Endothelial cell (in vitro differentiated cells): ENCODE measurements around the gene NBEA. TPM values are rescaled to one million over a fixed set of nuclear protein-coding genes. Genes with fewer than 3 reads are reported as not detected.

ENCODE experiments used
- DNase-seq: peaks from one replicate; pipeline ENCODE4 v3.0.0; 2021; ENCODE audit warnings: low spot score
- H3K27ac Mint-ChIP-seq: one replicate; pipeline ENCODE4 v1.8.0; 2021; ENCODE audit warnings: mixed read lengths, inconsistent platforms; ENCODE audit not compliant: unreplicated experiment
- H3K27me3 Mint-ChIP-seq: one replicate; pipeline ENCODE4 v1.8.0; 2021; ENCODE audit warnings: mild to moderate bottlenecking, moderate library complexity, mixed read lengths, inconsistent platforms; ENCODE audit not compliant: unreplicated experiment
- H3K36me3 Mint-ChIP-seq: one replicate; pipeline ENCODE4 v1.8.0; 2021; ENCODE audit warnings: mild to moderate bottlenecking, low read depth, mixed read lengths, inconsistent platforms; ENCODE audit not compliant: unreplicated experiment
- H3K4me1 Mint-ChIP-seq: one replicate; pipeline ENCODE4 v1.8.0; 2021; ENCODE audit warnings: mild to moderate bottlenecking, mixed read lengths, inconsistent platforms; ENCODE audit not compliant: unreplicated experiment
- H3K4me3 Mint-ChIP-seq: one replicate; pipeline ENCODE4 v1.8.0; 2021; ENCODE audit warnings: mild to moderate bottlenecking, mixed read lengths, inconsistent platforms; ENCODE audit not compliant: unreplicated experiment
- H3K9me3 Mint-ChIP-seq: one replicate; pipeline ENCODE4 v1.8.0; 2021; ENCODE audit warnings: mixed read lengths, inconsistent platforms; ENCODE audit not compliant: unreplicated experiment
- CTCF ChIP-seq: fragments of 200-600 bp; sonication (generic); IDR thresholded peaks from one replicate; pipeline ENCODE4 v1.5.0; 2021; ENCODE audit warnings: antibody characterized with exemption; ENCODE audit not compliant: unreplicated experiment
- total RNA-seq: library from RNA; stranded (reverse); fragmentation: NEBNext Ultra II Directional; extraction: Animal tissue kit (Norgen Biotek cat#: 25700); gene quantifications from one replicate; pipeline ENCODE4 v1.2.1, GENCODE V29; 2021; ENCODE audit not compliant: unreplicated experiment

Gene NBEA
- total RNA-seq, 1 donor from 2014 or later: 11.7 TPM

- DNase-seq: no peak
- Mint-ChIP-seq H3K27ac (no peak overlapping the region), H3K4me1 (peaks cover 17% of the 10 kb centered on the region), H3K27me3 (peaks cover 3% of the 10 kb centered on the region), H3K36me3 (no peaks in the 10 kb centered on the region), H3K4me3 (no peak overlapping the region), H3K9me3 (no peaks in the 10 kb centered on the region)
- no peak for TF ChIP-seq CTCF
Measured at GRCh38 chr13:35648201-35648600, 706.1 kb downstream of the NBEA start.

GRCh38 chr13:35649162-35649561 is 707.1 kb downstream of the NBEA start:
- H3K9me3 Mint-ChIP-seq: no peaks in the 10 kb centered on the region
- peak overlapping the region; percentile 31 for H3K4me3 Mint-ChIP-seq
- no peak for DNase-seq
- peaks cover 3% of the 10 kb centered on the region for H3K27me3 Mint-ChIP-seq
- peaks cover 17% of the 10 kb centered on the region for H3K4me1 Mint-ChIP-seq
- H3K36me3 Mint-ChIP-seq: no peaks in the 10 kb centered on the region
- no peak for TF ChIP-seq CTCF
- peak overlapping the region; percentile 77 for H3K27ac Mint-ChIP-seq

GRCh38 chr13:35659796-35660195 is 717.7 kb downstream of the NBEA start:
- Mint-ChIP-seq H3K27ac (no peak overlapping the region), H3K9me3 (no peaks in the 10 kb centered on the region), H3K4me1 (no peaks in the 10 kb centered on the region), H3K27me3 (no peaks in the 10 kb centered on the region), H3K36me3 (no peaks in the 10 kb centered on the region), H3K4me3 (no peak overlapping the region)
- DNase-seq: no peak
- no peak for TF ChIP-seq CTCF

GRCh38 chr13:35664747-35665146 is 722.7 kb downstream of the NBEA start:
- TF ChIP-seq CTCF: no peak
- Mint-ChIP-seq H3K27me3 (no peaks in the 10 kb centered on the region), H3K27ac (no peak overlapping the region), H3K9me3 (no peaks in the 10 kb centered on the region), H3K4me1 (no peaks in the 10 kb centered on the region), H3K36me3 (no peaks in the 10 kb centered on the region), H3K4me3 (no peak overlapping the region)
- no peak for DNase-seq

- no peak for DNase-seq
- no peaks in the 10 kb centered on the region for H3K4me1 Mint-ChIP-seq
- no peaks in the 10 kb centered on the region for H3K9me3 Mint-ChIP-seq
- H3K4me3 Mint-ChIP-seq: no peak overlapping the region
- no peak for TF ChIP-seq CTCF
- no peak overlapping the region for H3K27ac Mint-ChIP-seq
- H3K27me3 Mint-ChIP-seq: no peaks in the 10 kb centered on the region
- H3K36me3 Mint-ChIP-seq: no peaks in the 10 kb centered on the region
Measured at GRCh38 chr13:35669321-35669720, 727.3 kb downstream of the NBEA start.
